Esophagus muscularis mucosa (tissue), 4 donors: ENCODE measurements around the gene ELF2. TPM values are rescaled to one million over a fixed set of nuclear protein-coding genes. Genes with fewer than 3 reads are reported as not detected.

Experiments used
- DNase-seq: peaks from one replicate; pipeline ENCODE4 v3.0.0-alpha.2; 2017; ENCODE audit errors: extremely low spot score
- H3K27ac ChIP-seq, 4 donors: fragments of 200-600 bp; sonication (generic); replicated peaks in 1 of 4; 1 replicate in 3 of 4; 2 replicates in 1 of 4; pipeline ENCODE4 v1.5.1; 2016 to 2019; ENCODE audit warnings: mild to moderate bottlenecking in 1 of 4
- H3K27me3 ChIP-seq, 4 donors: fragments of 200-600 bp; sonication (generic); one replicate each; pipeline versions ENCODE4 v1.5.1 to v1.6.0; 2016 to 2019
- H3K36me3 ChIP-seq, 4 donors: fragments of 200-600 bp; sonication (generic); one replicate each; pipeline ENCODE4 v1.5.1; 2016 to 2019
- H3K4me1 ChIP-seq, 4 donors: fragments of 200-600 bp; sonication (generic); one replicate each; pipeline ENCODE4 v1.5.1; 2016 to 2019
- H3K4me3 ChIP-seq, 4 donors: fragments of 200-600 bp; sonication (generic); 1 replicate in 2 of 4; 2 replicates in 2 of 4; pipeline ENCODE4 v1.5.1; 2016 to 2019; ENCODE audit warnings: mild to moderate bottlenecking in 4 of 4, moderate library complexity in 1 of 4
- H3K9me3 ChIP-seq, 4 donors: fragments of 200-600 bp; sonication (generic); 1 replicate in 3 of 4; 2 replicates in 1 of 4; pipeline ENCODE4 v1.5.1; 2016 to 2019
- EP300 ChIP-seq: sonication (generic); formaldehyde crosslinking; IDR thresholded peaks from one replicate; pipeline ENCODE4 v1.6.1; 2017; ENCODE audit warnings: antibody characterized with exemption
- POLR2A ChIP-seq: fragments of 450-650 bp; IDR thresholded peaks from one replicate; pipeline ENCODE4 v1.6.1; 2017; ENCODE audit warnings: antibody characterized with exemption, moderate library complexity, mild to moderate bottlenecking, low read depth
- POLR2AphosphoS5 ChIP-seq, 2 donors: sonication (generic); formaldehyde crosslinking; IDR thresholded peaks; one replicate each; pipeline ENCODE4 v1.6.1; 2017; ENCODE audit warnings: antibody characterized with exemption in 2 of 2
- WGBS: methylation state at CpG from one replicate; pipeline ENCODE4 v1.1.5; 2018; 5-methylcytosine and 5-hydroxymethylcytosine counted together
- intact Hi-C: fragments of 100-400 bp; cut with DNase I; formaldehyde crosslinking; loops from one replicate; pipeline ENCODE4 v1.15.1; 2023
- total RNA-seq, 4 donors: library from RNA; depleted of rRNA; stranded (reverse); fragments of >200 nt; gene quantifications; one replicate each; pipeline versions ENCODE4 v1.1.0 to v1.2.1, GENCODE V29; 2016
- TF ChIP-seq, protein P1 (sequence below), 3 experiments: fragments of 200-600 bp in 2 of 3; fragments of 450-650 bp in 1 of 3; sonication (generic) in 2 of 3; IDR thresholded peaks; one replicate each; pipeline ENCODE4 v1.5.1; 2017 to 2019; ENCODE audit warnings: antibody characterized with exemption in 3 of 3, mild to moderate bottlenecking in 2 of 3, moderate library complexity in 1 of 3

Gene ELF2
- total RNA-seq, 4 donors from 2014 or later, result 52.3 to 68.5 (median 60.7) TPM

DNA sequence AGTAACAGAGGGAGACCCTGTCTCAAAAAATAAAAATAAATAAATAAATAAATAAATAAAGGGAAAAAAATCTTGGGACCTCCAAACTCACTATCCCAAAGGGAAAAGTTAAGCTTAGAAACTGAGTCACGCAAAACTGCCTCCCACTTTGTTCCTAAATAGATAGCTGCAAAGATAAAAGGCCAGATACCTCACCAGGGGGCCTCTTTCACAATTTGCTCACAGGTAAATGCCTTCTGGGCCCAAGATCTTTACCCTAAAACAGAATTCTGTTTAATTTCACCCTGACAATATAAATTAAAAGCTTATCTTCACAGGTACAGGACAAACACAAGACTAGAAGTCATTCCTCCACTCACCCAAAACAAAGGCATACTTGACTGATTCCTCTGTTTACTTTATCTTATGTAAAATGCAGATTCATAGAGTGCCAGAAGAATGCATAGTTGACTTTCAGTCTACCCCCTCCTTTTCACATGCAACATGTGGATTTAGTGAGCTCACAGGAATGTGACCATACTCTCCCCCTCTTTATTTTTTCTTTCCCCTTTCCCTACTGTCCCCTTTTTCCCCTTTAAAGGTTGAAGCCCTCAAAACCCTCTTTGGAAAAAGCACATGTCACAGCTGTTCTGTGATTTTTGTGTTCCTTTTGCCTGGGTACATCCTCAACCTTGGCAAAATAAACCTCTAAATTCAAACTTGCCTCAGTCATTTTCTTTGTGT lies 23.4 kb downstream of the ELF2 start:
- DNase-seq, result no peak
- intact Hi-C loops, result no loop called here
- no peaks in the 10 kb centered on the region for H3K27me3 ChIP-seq
- peaks cover 0 to 4% (median 0%) of the 10 kb centered on the region in 4 donors for H3K36me3 ChIP-seq
- H3K4me1 ChIP-seq, result peaks cover 6 to 46% (median 34%) of the 10 kb centered on the region in 4 donors
- no peak overlapping the region for H3K4me3 ChIP-seq
- no peaks in the 10 kb centered on the region for H3K9me3 ChIP-seq
- TF ChIP-seq POLR2AphosphoS5 (IDR thresholded peaks at IDR 0.05) (no peak), POLR2A (no peak), EP300 (no peak)
- TF ChIP-seq, protein P1, sequence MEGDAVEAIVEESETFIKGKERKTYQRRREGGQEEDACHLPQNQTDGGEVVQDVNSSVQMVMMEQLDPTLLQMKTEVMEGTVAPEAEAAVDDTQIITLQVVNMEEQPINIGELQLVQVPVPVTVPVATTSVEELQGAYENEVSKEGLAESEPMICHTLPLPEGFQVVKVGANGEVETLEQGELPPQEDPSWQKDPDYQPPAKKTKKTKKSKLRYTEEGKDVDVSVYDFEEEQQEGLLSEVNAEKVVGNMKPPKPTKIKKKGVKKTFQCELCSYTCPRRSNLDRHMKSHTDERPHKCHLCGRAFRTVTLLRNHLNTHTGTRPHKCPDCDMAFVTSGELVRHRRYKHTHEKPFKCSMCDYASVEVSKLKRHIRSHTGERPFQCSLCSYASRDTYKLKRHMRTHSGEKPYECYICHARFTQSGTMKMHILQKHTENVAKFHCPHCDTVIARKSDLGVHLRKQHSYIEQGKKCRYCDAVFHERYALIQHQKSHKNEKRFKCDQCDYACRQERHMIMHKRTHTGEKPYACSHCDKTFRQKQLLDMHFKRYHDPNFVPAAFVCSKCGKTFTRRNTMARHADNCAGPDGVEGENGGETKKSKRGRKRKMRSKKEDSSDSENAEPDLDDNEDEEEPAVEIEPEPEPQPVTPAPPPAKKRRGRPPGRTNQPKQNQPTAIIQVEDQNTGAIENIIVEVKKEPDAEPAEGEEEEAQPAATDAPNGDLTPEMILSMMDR (IDR thresholded peaks at IDR 0.05), result no peak
- no peak overlapping the region for H3K27ac ChIP-seq
- WGBS, result 96% methylated on average over 1 of the region's 1 CpG

DNA sequence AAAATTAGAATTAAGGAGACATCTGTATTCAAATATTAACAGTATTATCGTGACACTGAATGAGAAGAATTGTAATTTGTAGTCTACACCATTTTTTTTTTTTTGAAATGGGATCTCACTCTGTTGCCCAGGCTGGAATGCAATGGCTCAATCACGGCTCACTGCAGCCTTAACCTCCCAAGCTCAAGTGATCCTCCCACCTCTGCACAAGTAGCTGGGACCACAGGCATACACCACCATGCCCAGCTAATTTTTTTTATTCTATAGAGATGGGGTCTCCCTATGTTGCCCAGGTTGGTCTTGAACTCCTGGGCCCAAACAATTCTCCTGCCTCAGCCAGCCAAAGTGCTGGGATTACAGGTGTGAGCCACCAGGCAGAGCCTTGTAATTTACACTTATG lies 24.8 kb downstream of the ELF2 start:
- no peak overlapping the region for H3K27ac ChIP-seq
- WGBS, result 78% methylated on average over 2 of the region's 2 CpGs
- no peaks in the 10 kb centered on the region for H3K27me3 ChIP-seq
- intact Hi-C loops, result no loop called here
- no peak for TF ChIP-seq EP300
- no peak for TF ChIP-seq POLR2A
- TF ChIP-seq POLR2AphosphoS5 (IDR thresholded peaks at IDR 0.05), result no peak
- TF ChIP-seq, protein P1 (IDR thresholded peaks at IDR 0.05), result no peak
- no peak for DNase-seq
- peaks cover 6 to 35% (median 29%) of the 10 kb centered on the region in 4 donors for H3K4me1 ChIP-seq
- no peaks in the 10 kb centered on the region for H3K9me3 ChIP-seq
- no peak overlapping the region for H3K4me3 ChIP-seq
- no peaks in the 10 kb centered on the region for H3K36me3 ChIP-seq

DNA sequence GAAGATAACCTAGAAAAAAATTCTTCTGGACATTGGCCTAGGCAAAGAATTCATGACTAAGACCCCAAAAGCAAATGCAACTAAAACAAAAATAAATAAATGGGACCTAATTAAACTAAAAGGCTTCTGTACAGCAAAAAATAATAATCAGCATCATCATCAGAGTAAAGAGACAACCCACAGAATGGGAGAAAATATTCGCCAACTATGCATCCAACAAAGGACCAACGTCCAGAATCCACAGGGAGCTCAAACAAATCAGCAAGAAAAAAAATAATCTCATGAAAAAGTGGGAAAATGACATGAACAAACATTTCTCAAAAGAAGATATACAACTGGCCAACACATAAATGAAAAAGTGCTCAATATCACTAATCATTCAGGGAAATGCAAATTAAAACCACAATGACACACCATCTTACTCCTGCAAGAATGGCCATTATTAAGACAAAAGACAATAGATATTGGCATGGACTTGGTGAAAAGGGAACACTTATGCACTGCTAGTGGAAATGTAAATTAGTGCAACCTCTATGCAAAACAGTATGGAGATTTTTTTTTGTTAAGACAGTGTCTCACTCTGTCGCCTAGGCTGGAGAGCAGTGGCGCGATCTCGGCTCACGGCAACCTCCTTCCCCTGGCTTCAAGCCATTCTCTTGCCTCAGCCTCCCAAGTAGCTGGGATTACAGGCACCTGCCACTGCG lies 29.9 kb downstream of the ELF2 start:
- no peak for TF ChIP-seq POLR2A
- no peak for TF ChIP-seq EP300
- no peak for TF ChIP-seq POLR2AphosphoS5 (IDR thresholded peaks at IDR 0.05)
- TF ChIP-seq, protein P1 (IDR thresholded peaks at IDR 0.05), result no peak
- WGBS, result 96% methylated on average over 8 of the region's 8 CpGs
- Histone ChIP-seq H3K36me3 (no peaks in the 10 kb centered on the region), H3K4me1 (peaks cover 33 to 42% (median 36%) of the 10 kb centered on the region in 4 donors), H3K9me3 (no peaks in the 10 kb centered on the region), H3K27me3 (no peaks in the 10 kb centered on the region), H3K4me3 (no peak overlapping the region), H3K27ac (no peak overlapping the region)
- intact Hi-C loops, result no loop called here
- DNase-seq, result no peak

DNA sequence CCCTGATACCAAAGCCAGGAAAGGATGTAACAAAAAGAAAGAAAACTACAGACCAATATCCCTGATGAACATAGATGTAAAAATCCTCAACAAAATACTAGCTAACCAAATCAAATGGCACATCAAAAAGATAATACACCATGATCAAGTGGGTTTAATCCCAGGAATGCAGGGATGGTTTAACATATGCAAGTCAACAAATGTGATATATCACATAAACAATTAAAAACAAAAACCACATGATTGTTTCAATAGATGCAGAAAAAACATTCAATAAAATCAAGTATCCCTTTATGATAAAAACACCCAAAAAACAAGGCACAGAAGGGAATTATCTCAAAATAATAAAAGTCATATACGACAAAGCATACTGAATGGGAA lies 31.5 kb downstream of the ELF2 start:
- H3K4me3 ChIP-seq, result no peak overlapping the region
- intact Hi-C loops, result no loop called here
- 97% methylated on average over 1 of the region's 1 CpG for WGBS
- no peaks in the 10 kb centered on the region for H3K9me3 ChIP-seq
- TF ChIP-seq EP300, result no peak
- TF ChIP-seq POLR2A, result no peak
- TF ChIP-seq POLR2AphosphoS5 (IDR thresholded peaks at IDR 0.05), result no peak
- TF ChIP-seq, protein P1 (IDR thresholded peaks at IDR 0.05), result no peak
- H3K36me3 ChIP-seq, result no peaks in the 10 kb centered on the region
- DNase-seq, result no peak
- peaks cover 43 to 57% (median 52%) of the 10 kb centered on the region in 4 donors for H3K4me1 ChIP-seq
- no peaks in the 10 kb centered on the region for H3K27me3 ChIP-seq
- no peak overlapping the region for H3K27ac ChIP-seq
